ENCODE results near the gene PNO1. TPM values are rescaled to one million over a fixed set of nuclear protein-coding genes. Genes with fewer than 3 reads are reported as not detected.
"Not testable (repeated sequence)": the region's sequence is repeated elsewhere in the genome, so short reads cannot be mapped to it uniquely, and the experiment has no call there.

Gene PNO1
- total and polyA plus RNA-seq, 4 donors: 12.5 to 14.9 (median 13.9) TPM

GRCh38 chr2:68172521-68172920 lies 14.8 kb downstream of the PNO1 start:
- H3K27ac ChIP-seq (ENCODE audit: low read depth, low read length): no peak overlapping the region
- DNase-seq (ENCODE audit: low read depth in 4 of 6, low spot score in 6 of 6): no peak
- no CpG with 5 or more reads among the region's 2 CpGs for WGBS (ENCODE audit: insufficient coverage)
- no peaks in the 10 kb centered on the region for H3K27me3 ChIP-seq (ENCODE audit: control insufficient read depth, insufficient read depth, low read length)
- no peak overlapping the region for H3K4me3 ChIP-seq (ENCODE audit: low read depth, low read length)
- peaks cover 22% of the 10 kb centered on the region for H3K36me3 ChIP-seq (ENCODE audit: control insufficient read depth, insufficient read depth, low read length)
- no peaks in the 10 kb centered on the region for H3K9me3 ChIP-seq (ENCODE audit: control insufficient read depth, insufficient read depth, low read length)
- no peaks in the 10 kb centered on the region for H3K4me1 ChIP-seq (ENCODE audit: control insufficient read depth, insufficient read depth, low read length)

GRCh38 chr2:68172990-68173700 lies 15.5 kb downstream of the PNO1 start:
- Histone ChIP-seq H3K4me3 (ENCODE audit: low read depth, low read length) (no peak overlapping the region), H3K4me1 (ENCODE audit: control insufficient read depth, insufficient read depth, low read length) (no peaks in the 10 kb centered on the region), H3K36me3 (ENCODE audit: control insufficient read depth, insufficient read depth, low read length) (peaks cover 22% of the 10 kb centered on the region), H3K27me3 (ENCODE audit: control insufficient read depth, insufficient read depth, low read length) (no peaks in the 10 kb centered on the region), H3K27ac (ENCODE audit: low read depth, low read length) (no peak overlapping the region), H3K9me3 (ENCODE audit: control insufficient read depth, insufficient read depth, low read length) (no peaks in the 10 kb centered on the region)
- 93% methylated on average over 7 of the region's 8 CpGs for WGBS (ENCODE audit: insufficient coverage)
- no peak for DNase-seq (ENCODE audit: low read depth in 4 of 6, low spot score in 6 of 6)

GRCh38 chr2:68175210-68175609 lies 17.5 kb downstream of the PNO1 start:
- not testable (repeated sequence) for H3K4me3 ChIP-seq (ENCODE audit: low read depth, low read length); H3K27ac ChIP-seq (ENCODE audit: low read depth, low read length); H3K27me3 ChIP-seq (ENCODE audit: control insufficient read depth, insufficient read depth, low read length); H3K4me1 ChIP-seq (ENCODE audit: control insufficient read depth, insufficient read depth, low read length); H3K9me3 ChIP-seq (ENCODE audit: control insufficient read depth, insufficient read depth, low read length); DNase-seq (ENCODE audit: low read depth in 4 of 6, low spot score in 6 of 6)
- no CpG with 5 or more reads among the region's 4 CpGs for WGBS (ENCODE audit: insufficient coverage)
- H3K36me3 ChIP-seq (ENCODE audit: control insufficient read depth, insufficient read depth, low read length): peaks cover 22% of the 10 kb centered on the region

GRCh38 chr2:68176657-68177056 lies 19.0 kb downstream of the PNO1 start:
- no CpG with 5 or more reads among the region's 7 CpGs for WGBS (ENCODE audit: insufficient coverage)
- no peak overlapping the region for H3K27ac ChIP-seq (ENCODE audit: low read depth, low read length)
- H3K9me3 ChIP-seq (ENCODE audit: control insufficient read depth, insufficient read depth, low read length): no peaks in the 10 kb centered on the region
- H3K4me3 ChIP-seq (ENCODE audit: low read depth, low read length): no peak overlapping the region
- DNase-seq (ENCODE audit: low read depth in 4 of 6, low spot score in 6 of 6): no peak
- H3K36me3 ChIP-seq (ENCODE audit: control insufficient read depth, insufficient read depth, low read length): peaks cover 19% of the 10 kb centered on the region
- no peaks in the 10 kb centered on the region for H3K27me3 ChIP-seq (ENCODE audit: control insufficient read depth, insufficient read depth, low read length)
- H3K4me1 ChIP-seq (ENCODE audit: control insufficient read depth, insufficient read depth, low read length): no peaks in the 10 kb centered on the region

- DNase-seq (ENCODE audit: low read depth in 4 of 6, low spot score in 6 of 6): no peak
- no peaks in the 10 kb centered on the region for H3K4me1 ChIP-seq (ENCODE audit: control insufficient read depth, insufficient read depth, low read length)
- H3K27ac ChIP-seq (ENCODE audit: low read depth, low read length): no peak overlapping the region
- WGBS (ENCODE audit: insufficient coverage): 40% methylated on average over 1 of the region's 2 CpGs
- H3K27me3 ChIP-seq (ENCODE audit: control insufficient read depth, insufficient read depth, low read length): no peaks in the 10 kb centered on the region
- no peaks in the 10 kb centered on the region for H3K9me3 ChIP-seq (ENCODE audit: control insufficient read depth, insufficient read depth, low read length)
- peaks cover 14% of the 10 kb centered on the region for H3K36me3 ChIP-seq (ENCODE audit: control insufficient read depth, insufficient read depth, low read length)
- H3K4me3 ChIP-seq (ENCODE audit: low read depth, low read length): no peak overlapping the region
These were observed 19.9 kb downstream of the PNO1 start for GRCh38 chr2:68177541-68177940.

GRCh38 chr2:68178432-68178831 lies 20.7 kb downstream of the PNO1 start:
- no peaks in the 10 kb centered on the region for H3K27me3 ChIP-seq (ENCODE audit: control insufficient read depth, insufficient read depth, low read length)
- no peaks in the 10 kb centered on the region for H3K9me3 ChIP-seq (ENCODE audit: control insufficient read depth, insufficient read depth, low read length)
- WGBS (ENCODE audit: insufficient coverage): 100% methylated on average over 3 of the region's 3 CpGs
- H3K36me3 ChIP-seq (ENCODE audit: control insufficient read depth, insufficient read depth, low read length): peaks cover 8% of the 10 kb centered on the region
- no peak overlapping the region for H3K4me3 ChIP-seq (ENCODE audit: low read depth, low read length)
- DNase-seq (ENCODE audit: low read depth in 4 of 6, low spot score in 6 of 6): no peak
- H3K27ac ChIP-seq (ENCODE audit: low read depth, low read length): no peak overlapping the region
- no peaks in the 10 kb centered on the region for H3K4me1 ChIP-seq (ENCODE audit: control insufficient read depth, insufficient read depth, low read length)

- Histone ChIP-seq H3K4me1 (ENCODE audit: control insufficient read depth, insufficient read depth, low read length) (no peaks in the 10 kb centered on the region), H3K27ac (ENCODE audit: low read depth, low read length) (no peak overlapping the region), H3K36me3 (ENCODE audit: control insufficient read depth, insufficient read depth, low read length) (peaks cover 8% of the 10 kb centered on the region), H3K9me3 (ENCODE audit: control insufficient read depth, insufficient read depth, low read length) (no peaks in the 10 kb centered on the region), H3K27me3 (ENCODE audit: control insufficient read depth, insufficient read depth, low read length) (no peaks in the 10 kb centered on the region), H3K4me3 (ENCODE audit: low read depth, low read length) (no peak overlapping the region)
- 67% methylated on average over 1 of the region's 4 CpGs for WGBS (ENCODE audit: insufficient coverage)
- no peak for DNase-seq (ENCODE audit: low read depth in 4 of 6, low spot score in 6 of 6)
These were observed 21.4 kb downstream of the PNO1 start for GRCh38 chr2:68178954-68179627.

- H3K4me1 ChIP-seq (ENCODE audit: control insufficient read depth, insufficient read depth, low read length): no peaks in the 10 kb centered on the region
- H3K27me3 ChIP-seq (ENCODE audit: control insufficient read depth, insufficient read depth, low read length): no peaks in the 10 kb centered on the region
- WGBS (ENCODE audit: insufficient coverage): 100% methylated on average over 1 of the region's 1 CpG
- no peak overlapping the region for H3K4me3 ChIP-seq (ENCODE audit: low read depth, low read length)
- H3K9me3 ChIP-seq (ENCODE audit: control insufficient read depth, insufficient read depth, low read length): no peaks in the 10 kb centered on the region
- no peak for DNase-seq (ENCODE audit: low read depth in 4 of 6, low spot score in 6 of 6)
- H3K27ac ChIP-seq (ENCODE audit: low read depth, low read length): no peak overlapping the region
- H3K36me3 ChIP-seq (ENCODE audit: control insufficient read depth, insufficient read depth, low read length): peaks cover 8% of the 10 kb centered on the region
These were observed 25.2 kb downstream of the PNO1 start for GRCh38 chr2:68182902-68183301.

GRCh38 chr2:68185541-68186164 lies 28.0 kb downstream of the PNO1 start:
- DNase-seq (ENCODE audit: low read depth in 4 of 6, low spot score in 6 of 6): peak in 2 of 6 donors; percentile 8 to 32
- H3K27me3 ChIP-seq (ENCODE audit: control insufficient read depth, insufficient read depth, low read length): no peaks in the 10 kb centered on the region
- H3K36me3 ChIP-seq (ENCODE audit: control insufficient read depth, insufficient read depth, low read length): peaks cover 8% of the 10 kb centered on the region
- no peaks in the 10 kb centered on the region for H3K9me3 ChIP-seq (ENCODE audit: control insufficient read depth, insufficient read depth, low read length)
- no CpG with 5 or more reads among the region's 5 CpGs for WGBS (ENCODE audit: insufficient coverage)
- no peak overlapping the region for H3K27ac ChIP-seq (ENCODE audit: low read depth, low read length)
- H3K4me3 ChIP-seq (ENCODE audit: low read depth, low read length): no peak overlapping the region
- no peaks in the 10 kb centered on the region for H3K4me1 ChIP-seq (ENCODE audit: control insufficient read depth, insufficient read depth, low read length)

All from spinal cord (tissue), 10 donors.